ENCODE results near the gene APOBEC3F. TPM values are rescaled to one million over a fixed set of nuclear protein-coding genes. Genes with fewer than 3 reads are reported as not detected.

The APOBEC3F gene
- total and polyA plus RNA-seq, 8 donors = 0.89 to 8.2 (median 4.1) TPM; not detected in 1

DNA sequence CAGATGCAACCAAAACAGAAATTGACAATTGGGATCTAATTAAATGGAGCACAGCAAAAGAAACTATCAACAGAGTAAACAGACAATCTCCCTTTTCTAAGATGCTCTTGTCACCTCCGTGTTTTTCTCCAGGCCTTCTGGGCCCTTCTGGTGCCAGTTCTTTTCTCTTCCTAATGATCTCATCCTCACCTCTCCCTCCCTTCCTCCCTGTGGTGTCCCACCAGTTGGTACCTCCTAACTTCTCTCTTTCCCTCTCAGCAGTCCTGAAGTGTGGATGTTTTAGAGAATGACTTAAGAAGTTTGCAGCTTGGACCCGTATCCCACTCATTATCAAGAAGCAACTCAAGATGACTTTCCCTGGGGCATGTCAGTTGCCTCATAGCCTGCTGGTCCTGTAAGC, 62.8 kb downstream of the APOBEC3F start:
- H3K4me3 ChIP-seq = no peak overlapping the region
- WGBS, 5 donors = 73 to 80% (median 74%) methylated on average over 2 of the region's 2 CpGs
- no peaks in the 10 kb centered on the region for H3K36me3 ChIP-seq
- DNase-seq = no peak
- no peak overlapping the region for H3K27ac ChIP-seq
- no peaks in the 10 kb centered on the region for H3K4me1 ChIP-seq
- H3K27me3 ChIP-seq = no peaks in the 10 kb centered on the region
- H3K9me3 ChIP-seq = no peaks in the 10 kb centered on the region
- intact Hi-C loops (cut with DNase I; ENCODE audit: low total_unique reads) = no loop called here
- no peak for TF ChIP-seq POLR2AphosphoS5 (IDR thresholded peaks at IDR 0.05)
- no peak for TF ChIP-seq POLR2A (IDR thresholded peaks at IDR 0.05)
- TF ChIP-seq, protein P1, sequence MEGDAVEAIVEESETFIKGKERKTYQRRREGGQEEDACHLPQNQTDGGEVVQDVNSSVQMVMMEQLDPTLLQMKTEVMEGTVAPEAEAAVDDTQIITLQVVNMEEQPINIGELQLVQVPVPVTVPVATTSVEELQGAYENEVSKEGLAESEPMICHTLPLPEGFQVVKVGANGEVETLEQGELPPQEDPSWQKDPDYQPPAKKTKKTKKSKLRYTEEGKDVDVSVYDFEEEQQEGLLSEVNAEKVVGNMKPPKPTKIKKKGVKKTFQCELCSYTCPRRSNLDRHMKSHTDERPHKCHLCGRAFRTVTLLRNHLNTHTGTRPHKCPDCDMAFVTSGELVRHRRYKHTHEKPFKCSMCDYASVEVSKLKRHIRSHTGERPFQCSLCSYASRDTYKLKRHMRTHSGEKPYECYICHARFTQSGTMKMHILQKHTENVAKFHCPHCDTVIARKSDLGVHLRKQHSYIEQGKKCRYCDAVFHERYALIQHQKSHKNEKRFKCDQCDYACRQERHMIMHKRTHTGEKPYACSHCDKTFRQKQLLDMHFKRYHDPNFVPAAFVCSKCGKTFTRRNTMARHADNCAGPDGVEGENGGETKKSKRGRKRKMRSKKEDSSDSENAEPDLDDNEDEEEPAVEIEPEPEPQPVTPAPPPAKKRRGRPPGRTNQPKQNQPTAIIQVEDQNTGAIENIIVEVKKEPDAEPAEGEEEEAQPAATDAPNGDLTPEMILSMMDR (IDR thresholded peaks at IDR 0.05) = no peak
- no peak for TF ChIP-seq EP300 (IDR thresholded peaks at IDR 0.05)

Small RNAs within 50 kb of the gene (small RNA-seq; reads per million reads assigned to genes)
- 0 reads per million in 4 donors for gene AL022318.2

Other genes with a start within 250 kb of the APOBEC3F start
- 10 to 100 TPM in 4 of 5 donors, under 1 TPM in 1; 0.58 to 33.0 (median 11.2) TPM for gene DNAL4, start 246.7 kb upstream of the APOBEC3F start, total RNA-seq
- gene DNAL4, start 246.7 kb upstream of the APOBEC3F start, polyA plus RNA-seq = 10 to 100 TPM; 15.9 to 22.5 (median 21.4) TPM
- 10 to 100 TPM in 2 of 5 donors, 1 to 10 TPM in 3; 1.2 to 19.6 (median 4.1) TPM for gene NPTXR, start 196.8 kb upstream of the APOBEC3F start, total RNA-seq
- gene NPTXR, start 196.8 kb upstream of the APOBEC3F start, polyA plus RNA-seq = 1 to 10 TPM in 2 of 3 donors, under 1 TPM in 1; 0.46 to 2.4 (median 2.2) TPM
- gene CBX6, start 168.6 kb upstream of the APOBEC3F start, total RNA-seq = 10 to 100 TPM; 15.4 to 46.0 (median 32.9) TPM
- gene CBX6, start 168.6 kb upstream of the APOBEC3F start, polyA plus RNA-seq = 10 to 100 TPM in 2 of 3 donors, 1 to 10 TPM in 1; 8.9 to 20.3 (median 14.6) TPM
- 1 to 10 TPM in 2 of 5 donors, not detected in 3; 1.8 to 3.3 TPM for gene APOBEC3A, start 83.3 kb upstream of the APOBEC3F start, total RNA-seq
- 1 to 10 TPM in 2 of 3 donors, not detected in 1; 1.2 to 1.9 TPM for gene APOBEC3A, start 83.3 kb upstream of the APOBEC3F start, polyA plus RNA-seq
- 1 to 10 TPM in 2 of 5 donors, not detected in 3; 1.1 to 4.8 TPM for gene APOBEC3B, start 58.5 kb upstream of the APOBEC3F start, total RNA-seq
- gene APOBEC3B, start 58.5 kb upstream of the APOBEC3F start, polyA plus RNA-seq = 1 to 10 TPM; 1.7 to 8.7 (median 3.8) TPM
- gene APOBEC3C, start 26.6 kb upstream of the APOBEC3F start, total RNA-seq = 10 to 100 TPM in 1 of 5 donors, 1 to 10 TPM in 4; 1.2 to 11.6 (median 2.0) TPM
- gene APOBEC3C, start 26.6 kb upstream of the APOBEC3F start, polyA plus RNA-seq = 10 to 100 TPM; 12.1 to 15.4 (median 14.9) TPM
- 1 to 10 TPM in 3 of 5 donors, under 1 TPM in 1, not detected in 1; 0.29 to 5.3 (median 2.4) TPM for gene APOBEC3D, start 19.7 kb upstream of the APOBEC3F start, total RNA-seq
- gene APOBEC3D, start 19.7 kb upstream of the APOBEC3F start, polyA plus RNA-seq = 1 to 10 TPM; 1.3 to 3.3 (median 2.9) TPM
- 10 to 100 TPM in 1 of 5 donors, 1 to 10 TPM in 2, under 1 TPM in 1, not detected in 1; 0.45 to 19.6 (median 3.6) TPM for gene APOBEC3G, start 36.4 kb downstream of the APOBEC3F start, total RNA-seq
- gene APOBEC3G, start 36.4 kb downstream of the APOBEC3F start, polyA plus RNA-seq = 1 to 10 TPM; 4.1 to 9.3 (median 7.0) TPM
- 1 to 10 TPM in 1 of 5 donors, not detected in 4; 7.8 TPM for gene APOBEC3H, start 56.4 kb downstream of the APOBEC3F start, total RNA-seq
- under 1 TPM in 1 of 3 donors, not detected in 2; 0.63 TPM for gene APOBEC3H, start 56.4 kb downstream of the APOBEC3F start, polyA plus RNA-seq
- gene CBX7, start 111.8 kb downstream of the APOBEC3F start, total RNA-seq = 10 to 100 TPM; 10.1 to 84.6 (median 29.6) TPM
- 10 to 100 TPM; 28.6 to 46.3 (median 29.8) TPM for gene CBX7, start 111.8 kb downstream of the APOBEC3F start, polyA plus RNA-seq
- 10 to 100 TPM in 2 of 5 donors, 1 to 10 TPM in 3; 1.2 to 58.5 (median 9.5) TPM for gene PDGFB, start 204.1 kb downstream of the APOBEC3F start, total RNA-seq
- 1 to 10 TPM; 3.6 to 4.1 (median 3.6) TPM for gene PDGFB, start 204.1 kb downstream of the APOBEC3F start, polyA plus RNA-seq

Data from stomach (tissue), 9 donors.